Panc1 (cell line): ENCODE data around the gene MACROD2. TPM values are rescaled to one million over a fixed set of nuclear protein-coding genes. Genes with fewer than 3 reads are reported as not detected.

Experiments used
- ATAC-seq: fragments of 200-7000 bp; cut with Tn5 transposase; 2 replicates; pipeline ENCODE4 v1.9.1; 2020; ENCODE audit warnings: mild to moderate bottlenecking, moderate library complexity
- BruUV-seq: library from RNA; stranded (reverse); fragments of 400-500 nt; replicated peaks from 2 replicates; lab custom pipeline; 2021; lab: Mats Ljungman, UMichigan
- CTCF ChIA-PET: fragments of 300-600 bp; sonication (Branson Sonifier 250); formaldehyde crosslinking; loops from one replicate; lab custom pipeline; 2022; ENCODE audit warnings: antibody characterized with exemption; lab: Charles Lee
- POLR2A ChIA-PET: fragments of 300-600 bp; sonication (Branson Sonifier 250); formaldehyde crosslinking; loops from one replicate; lab custom pipeline; 2022; ENCODE audit warnings: antibody characterized with exemption; lab: Charles Lee
- DNase-seq: peaks from one replicate; pipeline ENCODE4 v3.0.0-alpha.2; 2010; ENCODE audit warnings: low read depth, low spot score
- H3K27ac ChIP-seq: 2 replicates; pipeline ENCODE4 v1.5.1; 2011; ENCODE audit warnings: mild to moderate bottlenecking, low read length, inconsistent platforms
- H3K27me3 ChIP-seq: fragments of 200-500 bp; sonication (Bioruptor generic); 2 replicates; pipeline ENCODE4 v1.6.0; 2014; ENCODE audit warnings: low read length, inconsistent platforms; ENCODE audit not compliant: control insufficient read depth, insufficient read depth
- H3K36me3 ChIP-seq: fragments of 200-500 bp; sonication (Bioruptor generic); 2 replicates; pipeline ENCODE4 v1.5.1; 2014; ENCODE audit warnings: inconsistent platforms, mild to moderate bottlenecking, low read length, moderate library complexity; ENCODE audit not compliant: control insufficient read depth, insufficient read depth
- H3K4me1 ChIP-seq: 2 replicates; pipeline ENCODE4 v1.5.1; 2011; ENCODE audit warnings: inconsistent platforms, mild to moderate bottlenecking, low read length, moderate library complexity; ENCODE audit not compliant: control insufficient read depth, insufficient read depth
- H3K4me3 ChIP-seq, 2 experiments: 2 replicates each; pipeline ENCODE4 v1.5.1; 2011 to 2012; ENCODE audit warnings: low read depth in 2 of 2, low read length in 2 of 2, mild to moderate bottlenecking in 2 of 2, inconsistent platforms in 1 of 2, moderate library complexity in 1 of 2
- H3K9me3 ChIP-seq: fragments of 200-500 bp; sonication (Bioruptor generic); 2 replicates; pipeline ENCODE4 v1.5.1; 2014; ENCODE audit warnings: low read depth, mild to moderate bottlenecking, inconsistent platforms, low read length, moderate library complexity; ENCODE audit not compliant: control insufficient read depth, insufficient read depth
- POLR2AphosphoS5 ChIP-seq: IDR thresholded peaks from 2 replicates; pipeline ENCODE4 v1.6.1; 2012; ENCODE audit warnings: mild to moderate bottlenecking, low read depth, low read length, moderate library complexity
- SIN3A ChIP-seq: IDR thresholded peaks from 2 replicates; pipeline ENCODE4 v1.6.1; 2012; ENCODE audit warnings: low read depth, mild to moderate bottlenecking, low read length, moderate library complexity, borderline replicate concordance; ENCODE audit not compliant: insufficient read depth
- TCF7L2 ChIP-seq: IDR thresholded peaks from 2 replicates; pipeline ENCODE4 v1.6.1; 2011; ENCODE audit warnings: mild to moderate bottlenecking, low read depth, low read length, inconsistent platforms
- in situ Hi-C: cut with HindIII; loops from 2 replicates; pipeline ENCODE4 v1.10.0; 2016; ENCODE audit warnings: low sequenced_read_pairs, low pct_unique_long_range_greater_than_20kb
- intact Hi-C: fragments of 100-400 bp; cut with micrococcal nuclease; formaldehyde crosslinking; loops from one replicate; pipeline ENCODE4 v1.10.0; 2022; ENCODE audit not compliant: unreplicated experiment
- total RNA-seq: library from RNA; stranded (reverse); gene quantifications from one replicate; pipeline ENCODE4 v1.2.1, GENCODE V29; 2021; ENCODE audit not compliant: unreplicated experiment
- TF ChIP-seq, protein P1 (sequence below): fragments of 450-650 bp; IDR thresholded peaks from 2 replicates; pipeline ENCODE4 v1.5.1; 2017; ENCODE audit warnings: mild to moderate bottlenecking
- TF ChIP-seq, protein P2 (sequence below), 2 experiments: IDR thresholded peaks; 2 replicates each; pipeline ENCODE4 v1.6.1; 2011 to 2012; ENCODE audit warnings: low read depth in 2 of 2, control low read depth in 1 of 2, low read length in 1 of 2, mild to moderate bottlenecking in 1 of 2, moderate library complexity in 1 of 2; ENCODE audit not compliant: insufficient read depth in 1 of 2

The MACROD2 gene
- total RNA-seq, 1 experiment from 2014 or later = 1.2 TPM

DNA sequence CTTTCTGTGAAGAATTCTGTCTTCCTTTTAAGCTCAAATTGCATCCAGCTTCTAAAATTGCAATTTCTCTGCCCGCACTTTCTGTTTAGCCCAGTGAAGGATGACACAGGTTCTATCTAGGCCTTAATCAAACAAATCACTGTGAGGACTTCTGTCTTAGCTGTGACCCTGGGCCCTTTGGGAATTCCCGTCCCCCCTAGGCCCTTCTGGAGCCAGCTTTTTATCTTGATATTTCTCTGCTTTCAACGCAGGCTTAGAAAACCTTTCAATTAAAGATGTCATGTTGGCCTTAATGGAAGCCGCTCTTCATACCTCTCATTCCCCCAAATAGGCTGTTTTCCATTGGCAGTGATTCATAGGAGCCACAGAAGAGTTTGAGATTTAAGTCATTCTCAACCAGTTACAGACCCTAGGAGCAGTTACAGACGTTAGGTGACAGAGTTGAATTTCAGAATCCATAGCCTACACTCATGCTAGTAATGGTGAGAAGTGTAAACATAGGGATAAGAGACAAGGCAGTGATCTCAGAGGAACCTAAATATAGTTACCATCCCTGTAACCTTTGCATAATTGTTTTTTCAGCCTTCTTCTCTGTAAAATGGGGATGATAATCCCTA lies 416.9 kb downstream of the MACROD2 start:
- DNase-seq (no peak), ATAC-seq (no peak)
- ChIA-PET POLR2A (no interaction called here), CTCF (no interaction called here)
- in situ Hi-C loops = no loop called here
- Histone ChIP-seq H3K4me3 (no peak overlapping the region), H3K9me3 (no peaks in the 10 kb centered on the region), H3K27me3 (no peaks in the 10 kb centered on the region), H3K36me3 (no peaks in the 10 kb centered on the region), H3K4me1 (no peaks in the 10 kb centered on the region), H3K27ac (no peak overlapping the region)
- no peak for TF ChIP-seq SIN3A
- BruUV-seq = no TSS peak
- intact Hi-C loops = no loop called here

DNA sequence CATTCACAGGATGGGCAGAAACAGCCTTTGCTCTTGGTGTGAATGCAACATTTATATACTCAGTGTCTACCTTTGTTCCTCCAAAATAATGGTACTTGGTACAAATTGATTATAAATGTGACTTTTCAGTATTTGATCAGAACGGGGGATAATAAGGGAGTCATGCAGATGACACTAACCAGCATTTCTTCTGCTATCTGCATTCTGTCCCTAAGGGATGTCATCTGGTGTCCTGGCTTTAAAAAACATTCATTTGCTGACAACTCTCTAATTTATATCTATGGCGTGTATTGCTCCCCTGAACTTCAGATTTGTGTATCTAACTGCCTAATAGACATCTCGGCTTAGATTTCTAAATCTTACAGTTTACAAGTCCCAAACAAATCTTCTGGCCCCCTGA lies 418.5 kb downstream of the MACROD2 start:
- ChIA-PET POLR2A (no interaction called here), CTCF (no interaction called here)
- H3K27me3 ChIP-seq = no peaks in the 10 kb centered on the region
- no TSS peak for BruUV-seq
- no peaks in the 10 kb centered on the region for H3K36me3 ChIP-seq
- H3K4me3 ChIP-seq = no peak overlapping the region
- DNase-seq (no peak), ATAC-seq (no peak)
- H3K27ac ChIP-seq = no peak overlapping the region
- H3K9me3 ChIP-seq = no peaks in the 10 kb centered on the region
- in situ Hi-C loops (no loop called here), intact Hi-C loops (no loop called here)
- H3K4me1 ChIP-seq = no peaks in the 10 kb centered on the region
- TF ChIP-seq, protein P1, sequence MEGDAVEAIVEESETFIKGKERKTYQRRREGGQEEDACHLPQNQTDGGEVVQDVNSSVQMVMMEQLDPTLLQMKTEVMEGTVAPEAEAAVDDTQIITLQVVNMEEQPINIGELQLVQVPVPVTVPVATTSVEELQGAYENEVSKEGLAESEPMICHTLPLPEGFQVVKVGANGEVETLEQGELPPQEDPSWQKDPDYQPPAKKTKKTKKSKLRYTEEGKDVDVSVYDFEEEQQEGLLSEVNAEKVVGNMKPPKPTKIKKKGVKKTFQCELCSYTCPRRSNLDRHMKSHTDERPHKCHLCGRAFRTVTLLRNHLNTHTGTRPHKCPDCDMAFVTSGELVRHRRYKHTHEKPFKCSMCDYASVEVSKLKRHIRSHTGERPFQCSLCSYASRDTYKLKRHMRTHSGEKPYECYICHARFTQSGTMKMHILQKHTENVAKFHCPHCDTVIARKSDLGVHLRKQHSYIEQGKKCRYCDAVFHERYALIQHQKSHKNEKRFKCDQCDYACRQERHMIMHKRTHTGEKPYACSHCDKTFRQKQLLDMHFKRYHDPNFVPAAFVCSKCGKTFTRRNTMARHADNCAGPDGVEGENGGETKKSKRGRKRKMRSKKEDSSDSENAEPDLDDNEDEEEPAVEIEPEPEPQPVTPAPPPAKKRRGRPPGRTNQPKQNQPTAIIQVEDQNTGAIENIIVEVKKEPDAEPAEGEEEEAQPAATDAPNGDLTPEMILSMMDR = no peak
- TF ChIP-seq TCF7L2 (no peak), POLR2AphosphoS5 (no peak), SIN3A (no peak)
- TF ChIP-seq, protein P2, sequence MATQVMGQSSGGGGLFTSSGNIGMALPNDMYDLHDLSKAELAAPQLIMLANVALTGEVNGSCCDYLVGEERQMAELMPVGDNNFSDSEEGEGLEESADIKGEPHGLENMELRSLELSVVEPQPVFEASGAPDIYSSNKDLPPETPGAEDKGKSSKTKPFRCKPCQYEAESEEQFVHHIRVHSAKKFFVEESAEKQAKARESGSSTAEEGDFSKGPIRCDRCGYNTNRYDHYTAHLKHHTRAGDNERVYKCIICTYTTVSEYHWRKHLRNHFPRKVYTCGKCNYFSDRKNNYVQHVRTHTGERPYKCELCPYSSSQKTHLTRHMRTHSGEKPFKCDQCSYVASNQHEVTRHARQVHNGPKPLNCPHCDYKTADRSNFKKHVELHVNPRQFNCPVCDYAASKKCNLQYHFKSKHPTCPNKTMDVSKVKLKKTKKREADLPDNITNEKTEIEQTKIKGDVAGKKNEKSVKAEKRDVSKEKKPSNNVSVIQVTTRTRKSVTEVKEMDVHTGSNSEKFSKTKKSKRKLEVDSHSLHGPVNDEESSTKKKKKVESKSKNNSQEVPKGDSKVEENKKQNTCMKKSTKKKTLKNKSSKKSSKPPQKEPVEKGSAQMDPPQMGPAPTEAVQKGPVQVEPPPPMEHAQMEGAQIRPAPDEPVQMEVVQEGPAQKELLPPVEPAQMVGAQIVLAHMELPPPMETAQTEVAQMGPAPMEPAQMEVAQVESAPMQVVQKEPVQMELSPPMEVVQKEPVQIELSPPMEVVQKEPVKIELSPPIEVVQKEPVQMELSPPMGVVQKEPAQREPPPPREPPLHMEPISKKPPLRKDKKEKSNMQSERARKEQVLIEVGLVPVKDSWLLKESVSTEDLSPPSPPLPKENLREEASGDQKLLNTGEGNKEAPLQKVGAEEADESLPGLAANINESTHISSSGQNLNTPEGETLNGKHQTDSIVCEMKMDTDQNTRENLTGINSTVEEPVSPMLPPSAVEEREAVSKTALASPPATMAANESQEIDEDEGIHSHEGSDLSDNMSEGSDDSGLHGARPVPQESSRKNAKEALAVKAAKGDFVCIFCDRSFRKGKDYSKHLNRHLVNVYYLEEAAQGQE (IDR thresholded peaks at IDR 0.05; ENCODE audit: insufficient read depth in 1 of 2, low read depth in 2 of 2, low read length in 1 of 2) = no peak

DNA sequence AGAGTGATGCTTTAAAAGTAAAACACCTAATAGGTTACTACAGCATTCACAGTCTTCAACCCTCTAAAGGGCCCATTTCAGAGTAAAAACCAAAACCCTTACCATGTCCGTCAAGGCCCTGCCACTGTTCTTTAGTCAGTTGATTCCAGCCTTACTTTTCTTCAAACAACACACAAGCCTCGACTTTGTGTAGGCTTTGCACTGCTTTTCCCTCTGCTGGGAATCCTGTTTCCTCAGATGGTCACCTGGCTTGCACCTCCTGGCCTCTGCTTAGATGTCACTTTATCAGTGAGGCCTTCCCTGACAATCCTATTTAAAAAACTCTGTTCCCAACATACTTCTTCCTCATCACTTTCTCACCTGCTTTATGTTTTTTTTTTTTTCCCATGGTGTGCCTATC lies 419.2 kb downstream of the MACROD2 start:
- POLR2A ChIA-PET = no interaction called here
- DNase-seq = no peak
- no peak for ATAC-seq
- Histone ChIP-seq H3K4me1 (no peaks in the 10 kb centered on the region), H3K4me3 (no peak overlapping the region), H3K27ac (no peak overlapping the region), H3K36me3 (no peaks in the 10 kb centered on the region), H3K27me3 (no peaks in the 10 kb centered on the region), H3K9me3 (no peaks in the 10 kb centered on the region)
- no peak for TF ChIP-seq POLR2AphosphoS5
- no peak for TF ChIP-seq SIN3A
- intact Hi-C loops = no loop called here
- in situ Hi-C loops = no loop called here
- BruUV-seq = no TSS peak
- CTCF ChIA-PET = no interaction called here
